Activated CD4-positive, alpha-beta T cell treated with anti-CD3 and anti-CD28 coated beads, Interleukin-2, Interleukin-6, amounts not matched to agents 100 ng/mL and 50 ng/mL, durations not matched to agents 16 hours and 8 hours (primary cell): Measurements from ENCODE around the gene TRAK2.
A peak's percentile ranks its signal among the peaks of the same experiment; 100 is the strongest.
"Not testable (repeated sequence)": the region's sequence is repeated elsewhere in the genome, so short reads cannot be mapped to it uniquely, and the experiment has no call there.

Experiments
- DNase-seq: peaks from one replicate; pipeline ENCODE4 v3.0.0-alpha.2; 2020

The TRAK2 gene

GRCh38 chr2:201448061-201448460 lies 3.2 kb downstream of the TRAK2 start:
- peak; percentile 42 for DNase-seq

GRCh38 chr2:201447086-201447485 lies 4.2 kb downstream of the TRAK2 start:
- peak; percentile 11 for DNase-seq

- DNase-seq: no peak
Observed at GRCh38 chr2:201444746-201445465, 6.4 kb downstream of the TRAK2 start.

GRCh38 chr2:201441409-201441808 lies 9.8 kb downstream of the TRAK2 start:
- no peak for DNase-seq

- no peak for DNase-seq
Observed at GRCh38 chr2:201440182-201440581, 11.1 kb downstream of the TRAK2 start.

- DNase-seq: not testable (repeated sequence)
Observed at GRCh38 chr2:201439336-201439922, 11.8 kb downstream of the TRAK2 start.

GRCh38 chr2:201436141-201436540 lies 15.1 kb downstream of the TRAK2 start:
- no peak for DNase-seq

GRCh38 chr2:201433394-201433995 lies 17.8 kb downstream of the TRAK2 start:
- no peak for DNase-seq

GRCh38 chr2:201432621-201433393 lies 18.5 kb downstream of the TRAK2 start:
- DNase-seq: no peak

GRCh38 chr2:201432038-201432620 lies 19.1 kb downstream of the TRAK2 start:
- peak; percentile 63 for DNase-seq

- DNase-seq: no peak
Observed at GRCh38 chr2:201430839-201431238, 20.4 kb downstream of the TRAK2 start.

GRCh38 chr2:201430322-201430721 lies 20.9 kb downstream of the TRAK2 start:
- DNase-seq: not testable (repeated sequence)

- DNase-seq: not testable (repeated sequence)
Observed at GRCh38 chr2:201429835-201430234, 21.4 kb downstream of the TRAK2 start.

GRCh38 chr2:201428366-201428765 lies 22.9 kb downstream of the TRAK2 start:
- not testable (repeated sequence) for DNase-seq

GRCh38 chr2:201425952-201426351 lies 25.3 kb downstream of the TRAK2 start:
- DNase-seq: no peak

- DNase-seq: peak; percentile 70
Observed at GRCh38 chr2:201420442-201421113, 30.7 kb downstream of the TRAK2 start.

- no peak for DNase-seq
Observed at GRCh38 chr2:201419986-201420385, 31.3 kb downstream of the TRAK2 start.

GRCh38 chr2:201419057-201419635 lies 32.1 kb downstream of the TRAK2 start:
- DNase-seq: peak; percentile 23

- no peak for DNase-seq
Observed at GRCh38 chr2:201415149-201415548, 36.1 kb downstream of the TRAK2 start.

- peak; percentile 63 for DNase-seq
Observed at GRCh38 chr2:201414099-201415023, 36.9 kb downstream of the TRAK2 start.

- no peak for DNase-seq
Observed at GRCh38 chr2:201413552-201413951, 37.7 kb downstream of the TRAK2 start.
